NCI-H2227 treated with DMSO at 0.1 percent for 48 hours (cell line): Measurements from ENCODE around the gene CC2D1A.

Experiments used
- DNase-seq: peaks from one replicate; lab custom pipeline; 2025; lab: John Stamatoyannopoulos, UW

The CC2D1A gene

GRCh38 chr19:13980340-13980739 lies 74.3 kb downstream of the CC2D1A start:
- DNase-seq = no peak
